GM12878 (cell line): ENCODE measurements around the gene PPDPF. TPM values are rescaled to one million over a fixed set of nuclear protein-coding genes. Genes with fewer than 3 reads are reported as not detected.
A peak's percentile ranks its signal among the peaks of the same experiment; 100 is the strongest.

Experiments used
- ATAC-seq: fragments of 200-7000 bp; cut with Tn5 transposase; 3 replicates; pipeline ENCODE4 v1.9.1; 2020; ENCODE audit warnings: mild to moderate bottlenecking, moderate library complexity
- BruUV-seq: library from RNA; stranded (reverse); fragments of 400-500 nt; replicated peaks from 2 replicates; lab custom pipeline; 2021; lab: Mats Ljungman, UMichigan
- CTCF ChIA-PET: fragments of 300-600 bp; sonication (Branson Sonifier 250); formaldehyde crosslinking; extraction: SDS; loops from one replicate; lab custom pipeline; 2021; ENCODE audit warnings: inconsistent platforms; lab: Yijun Ruan, JAX
- POLR2A ChIA-PET: fragments of 350-600 bp; formaldehyde crosslinking; extraction: SDS; loops from one replicate; lab custom pipeline; 2021; ENCODE audit warnings: inconsistent platforms; lab: Charles Lee
- RAD21 ChIA-PET: fragments of 300-600 bp; sonication (Branson Sonifier 250); formaldehyde crosslinking; loops from one replicate; lab custom pipeline; 2023; ENCODE audit warnings: antibody characterized with exemption; ENCODE audit not compliant: unreplicated experiment; lab: Charles Lee
- SMC1A ChIA-PET: fragments of 300-600 bp; sonication (Branson Sonifier 250); formaldehyde crosslinking; loops from one replicate; lab custom pipeline; 2023; ENCODE audit not compliant: unreplicated experiment, uncharacterized antibody; lab: Charles Lee
- DNase-seq: peaks from one replicate; pipeline ENCODE4 v3.0.0-alpha.2; 2011; ENCODE audit warnings: low read depth, low spot score
- FAIRE-seq: peaks from 3 replicates; lab custom pipeline; 2011; peaks lifted over from hg19 to GRCh38; lab: Jason Lieb, UNC
- H2AFZ ChIP-seq: 2 replicates; pipeline ENCODE4 v1.6.0; 2011; ENCODE audit warnings: low read depth, low read length, control low read depth; ENCODE audit not compliant: control insufficient read depth
- H3K27ac ChIP-seq: 2 replicates; pipeline ENCODE4 v1.5.1; 2011; ENCODE audit warnings: control low read depth; ENCODE audit not compliant: control insufficient read depth, insufficient read depth
- H3K27me3 ChIP-seq, 2 experiments: replicated peaks in 1 of 2; 2 replicates each; pipeline versions ENCODE4 v1.6.0 to v1.6.1; 2011; ENCODE audit warnings: low read length in 1 of 2; ENCODE audit not compliant: control insufficient read depth in 2 of 2, insufficient read depth in 2 of 2
- H3K36me3 ChIP-seq, 2 experiments: 2 replicates each; pipeline ENCODE4 v1.5.1; 2011; ENCODE audit warnings: low read length in 1 of 2; ENCODE audit not compliant: control insufficient read depth in 2 of 2, insufficient read depth in 2 of 2
- H3K4me1 ChIP-seq: 2 replicates; pipeline ENCODE4 v1.6.1; 2011; ENCODE audit warnings: mild to moderate bottlenecking, low read length, moderate library complexity, mixed read lengths; ENCODE audit not compliant: control insufficient read depth, insufficient read depth
- H3K4me2 ChIP-seq: 2 replicates; pipeline ENCODE4 v1.6.0; 2011; ENCODE audit warnings: control low read depth; ENCODE audit not compliant: control insufficient read depth, insufficient read depth
- H3K4me3 ChIP-seq: fragments of 200-600 bp; sonication (generic); 2 replicates; pipeline ENCODE4 v1.5.1; 2016
- H3K79me2 ChIP-seq: 2 replicates; pipeline ENCODE4 v1.6.0; 2011; ENCODE audit warnings: low read length; ENCODE audit not compliant: control insufficient read depth, insufficient read depth
- H3K9ac ChIP-seq: 2 replicates; pipeline ENCODE4 v1.8.0; 2011; ENCODE audit warnings: low read length, control low read depth, mixed read lengths; ENCODE audit not compliant: control insufficient read depth, insufficient read depth
- H3K9me3 ChIP-seq: replicated peaks from 3 replicates; pipeline ENCODE4 v1.5.1; 2011; ENCODE audit warnings: mild to moderate bottlenecking, low read length; ENCODE audit not compliant: control insufficient read depth, insufficient read depth
- H4K20me1 ChIP-seq: 2 replicates; pipeline ENCODE4 v1.6.0; 2011; ENCODE audit not compliant: control insufficient read depth, insufficient read depth
- CHD1 ChIP-seq: IDR thresholded peaks from 2 replicates; pipeline ENCODE4 v1.6.1; 2012; ENCODE audit warnings: low read depth, low read length, improper control_type of control experiment
- CUX1 ChIP-seq: IDR thresholded peaks from 2 replicates; pipeline ENCODE4 v1.6.1; 2012; ENCODE audit warnings: improper control_type of control experiment, low read depth, low read length; ENCODE audit not compliant: insufficient replicate concordance
- IKZF2 ChIP-seq, 2 experiments: fragments of 450-650 bp; IDR thresholded peaks; 2 replicates each; pipeline ENCODE4 v1.6.1; 2017; ENCODE audit warnings: mild to moderate bottlenecking in 2 of 2, moderate library complexity in 2 of 2
- MEF2B ChIP-seq: fragments of 450-650 bp; IDR thresholded peaks from 2 replicates; pipeline ENCODE4 v1.6.1; 2018; ENCODE audit warnings: mild to moderate bottlenecking, moderate library complexity; ENCODE audit not compliant: partially characterized antibody, poor library complexity, severe bottlenecking
- NFIC ChIP-seq: IDR thresholded peaks from 2 replicates; pipeline ENCODE4 v1.6.1; 2012; ENCODE audit warnings: low read depth, mild to moderate bottlenecking, inconsistent platforms, low read length, moderate library complexity
- NR2C2 ChIP-seq: IDR thresholded peaks from 2 replicates; pipeline ENCODE4 v1.6.1; 2011; ENCODE audit warnings: borderline replicate concordance, low read depth; ENCODE audit not compliant: control insufficient read depth, insufficient read length
- POLR2A ChIP-seq: IDR thresholded peaks from 2 replicates; pipeline ENCODE4 v1.6.1; 2011; ENCODE audit warnings: low read depth, mild to moderate bottlenecking, low read length
- POLR2AphosphoS5 ChIP-seq: IDR thresholded peaks from 2 replicates; pipeline ENCODE4 v1.6.1; 2011; ENCODE audit warnings: mild to moderate bottlenecking, low read length, inconsistent platforms
- PRDM15 ChIP-seq: fragments of 450-650 bp; formaldehyde crosslinking; IDR thresholded peaks from 2 replicates; pipeline ENCODE4 v1.4.0; 2020; ENCODE audit warnings: mild to moderate bottlenecking, moderate library complexity
- RELA ChIP-seq: fragments of 450-650 bp; IDR thresholded peaks from 2 replicates; pipeline ENCODE4 v1.8.0; 2014; ENCODE audit warnings: borderline replicate concordance; ENCODE audit not compliant: partially characterized antibody
- STAT3 ChIP-seq: IDR thresholded peaks from 2 replicates; pipeline ENCODE4 v1.6.1; 2011; ENCODE audit warnings: low read depth, low read length, improper control_type of control experiment
- SUPT20H ChIP-seq: IDR thresholded peaks from 2 replicates; pipeline ENCODE4 v1.6.1; 2011; ENCODE audit warnings: low read depth, mild to moderate bottlenecking, low read length, moderate library complexity, borderline replicate concordance; ENCODE audit not compliant: control insufficient read depth
- YBX1 ChIP-seq: fragments of 450-650 bp; IDR thresholded peaks from 2 replicates; pipeline ENCODE4 v1.6.1; 2016; ENCODE audit warnings: antibody characterized with exemption
- ZNF217 ChIP-seq: fragments of 450-650 bp; IDR thresholded peaks from 2 replicates; pipeline ENCODE4 v1.6.1; 2017; ENCODE audit warnings: antibody characterized with exemption, mild to moderate bottlenecking
- ZSCAN29 ChIP-seq: fragments of 450-650 bp; IDR thresholded peaks from 2 replicates; pipeline ENCODE4 v1.6.1; 2017; ENCODE audit warnings: mild to moderate bottlenecking, moderate library complexity
- WGBS: methylation state at CpG from one replicate; pipeline ENCODE4 v1.1.6; 2016; ENCODE audit warnings: low lambda C conversion rate; ENCODE audit not compliant: insufficient replicate concordance, insufficient coverage; ENCODE audit errors: missing lambda C conversion rate; 5-methylcytosine and 5-hydroxymethylcytosine counted together
- in situ Hi-C: fragments of 300-500 bp; cut with MboI; formaldehyde crosslinking; loops from 9 replicates; pipeline ENCODE4 v1.14.3; 2018; ENCODE audit warnings: mixed read lengths
- intact Hi-C: fragments of 100-400 bp; cut with micrococcal nuclease; formaldehyde crosslinking; loops from one replicate; pipeline ENCODE4 v1.14.2; 2022; ENCODE audit not compliant: unreplicated experiment
- polyA plus RNA-seq, 11 experiments: library from polyadenylated mRNA; depleted of rRNA in 4 of 11; unstranded in 6 of 11; stranded (reverse) in 5 of 11; fragments of >200 nt; fragmentation: Nextera tagmentation in 4 of 11; fragmentation: Illumina TruSeq in 1 of 11; extraction: Ambion mirVana in 4 of 11; extraction: Trizol in 1 of 11; gene quantifications; 1 replicate in 1 of 11; 2 replicates in 10 of 11; pipeline versions ENCODE4 v1.2.1 to v1.2.3, GENCODE V29; 2011 to 2016; ENCODE audit warnings: inconsistent platforms in 2 of 11, missing spikeins in 2 of 11, low read depth in 1 of 11
- total RNA-seq, 4 experiments: library from RNA; depleted of rRNA in 3 of 4; stranded (reverse); fragments of >200 nt in 3 of 4; fragmentation: Illumina TruSeq in 1 of 4; extraction: Trizol in 1 of 4; gene quantifications; 2 replicates each; pipeline versions ENCODE4 v1.2.1 to v1.2.3, GENCODE V29; 2013 to 2021

The PPDPF gene
- total and polyA plus RNA-seq, 10 of the 15 experiments (the other 5 are each of a cell fraction or from before 2014, with no cell fraction given) = 0.32 to 154 (median 22.8) TPM

- ATAC-seq = no peak
- POLR2A ChIA-PET = interaction anchor here (3.8 kb wide), 1 partner anchor 14 kb away, joined by 33 read pairs; the partner anchor contains the start of gene PTK6
- no TSS peak for BruUV-seq
- no peak overlapping the region for H3K4me2 ChIP-seq
- RAD21 ChIA-PET = interaction anchor here (1.2 kb wide), 1 partner anchor 15 kb away, joined by 3 read pairs; no protein-coding TSS in a partner anchor
- peak; percentile 45 for TF ChIP-seq POLR2A
- no peak for TF ChIP-seq IKZF2 (IDR thresholded peaks at IDR 0.05)
- no peak for TF ChIP-seq SUPT20H
- no peak for TF ChIP-seq STAT3
- no peak for TF ChIP-seq PRDM15 (CRISPR knock-in tag)
- TF ChIP-seq CHD1 = no peak
- TF ChIP-seq CUX1 = no peak
- TF ChIP-seq POLR2AphosphoS5 = peak; percentile 47; the same call in 1 of the 2 replicates
- TF ChIP-seq YBX1 = no peak
- TF ChIP-seq ZNF217 = no peak
- no peak for TF ChIP-seq NFIC
- no peak for TF ChIP-seq RELA
- TF ChIP-seq NR2C2 = no peak
- TF ChIP-seq ZSCAN29 = no peak
- TF ChIP-seq MEF2B = no peak
- H3K4me1 ChIP-seq = peaks cover 4% of the 10 kb centered on the region
- no peak overlapping the region for H3K9ac ChIP-seq
- no peaks in the 10 kb centered on the region for H4K20me1 ChIP-seq
- FAIRE-seq = no peak
- 97% methylated on average over 11 of the region's 11 CpGs for WGBS
- no peak for DNase-seq
- no peaks in the 10 kb centered on the region for H3K27me3 ChIP-seq
- H3K9me3 ChIP-seq = peaks cover 4% of the 10 kb centered on the region; the same call in 2 of the 3 replicates
- H3K36me3 ChIP-seq = peaks cover 0 to 2% of the 10 kb centered on the region in 2 experiments; a peak in 1 of 4 replicates
- intact Hi-C loops = no loop called here
- no peak overlapping the region for H3K4me3 ChIP-seq
- H3K79me2 ChIP-seq = peaks cover 8% of the 10 kb centered on the region
- H3K27ac ChIP-seq = no peak overlapping the region
- H2AFZ ChIP-seq = no peak overlapping the region
- CTCF ChIA-PET = interaction anchor here (0.8 to 2.1 kb wide), 2 partner anchors 15 to 26 kb away, joined by 3 to 10 read pairs; partner anchors contain the start of gene PTK6
- in situ Hi-C loops = no loop called here
- SMC1A ChIA-PET = no interaction called here
Measured at GRCh38 chr20:63522981-63523611, 2.5 kb downstream of the PPDPF start.
